NOMO-1 (cell line): Measurements from ENCODE around the gene TLR9.
A peak's percentile ranks its signal among the peaks of the same experiment; 100 is the strongest.

Experiments used
- DNase-seq, 2 experiments: peaks; one replicate each; lab custom pipeline; 2025; ENCODE audit not compliant: unreplicated experiment in 2 of 2; lab: John Stamatoyannopoulos, UW

The TLR9 gene

DNA sequence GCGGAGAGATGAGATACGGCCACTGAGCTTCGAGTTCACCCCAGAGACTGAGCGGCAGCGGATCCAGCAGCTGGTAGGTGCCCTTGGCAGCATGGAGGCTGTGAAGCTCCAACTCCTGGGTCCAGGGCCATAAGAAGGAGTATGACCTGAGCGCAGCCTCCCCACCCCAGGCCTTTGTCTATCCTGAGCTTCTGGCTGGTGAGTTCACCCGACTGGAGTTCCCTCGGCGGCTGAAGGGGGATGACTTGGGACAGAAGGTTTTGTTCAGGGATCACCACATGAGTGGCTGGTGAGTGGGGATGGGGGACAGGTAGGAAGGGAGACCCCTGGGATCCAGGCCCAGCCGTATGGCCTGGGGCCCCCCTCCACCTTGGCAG, 22.7 kb upstream of the TLR9 start:
- no peak for DNase-seq

DNA sequence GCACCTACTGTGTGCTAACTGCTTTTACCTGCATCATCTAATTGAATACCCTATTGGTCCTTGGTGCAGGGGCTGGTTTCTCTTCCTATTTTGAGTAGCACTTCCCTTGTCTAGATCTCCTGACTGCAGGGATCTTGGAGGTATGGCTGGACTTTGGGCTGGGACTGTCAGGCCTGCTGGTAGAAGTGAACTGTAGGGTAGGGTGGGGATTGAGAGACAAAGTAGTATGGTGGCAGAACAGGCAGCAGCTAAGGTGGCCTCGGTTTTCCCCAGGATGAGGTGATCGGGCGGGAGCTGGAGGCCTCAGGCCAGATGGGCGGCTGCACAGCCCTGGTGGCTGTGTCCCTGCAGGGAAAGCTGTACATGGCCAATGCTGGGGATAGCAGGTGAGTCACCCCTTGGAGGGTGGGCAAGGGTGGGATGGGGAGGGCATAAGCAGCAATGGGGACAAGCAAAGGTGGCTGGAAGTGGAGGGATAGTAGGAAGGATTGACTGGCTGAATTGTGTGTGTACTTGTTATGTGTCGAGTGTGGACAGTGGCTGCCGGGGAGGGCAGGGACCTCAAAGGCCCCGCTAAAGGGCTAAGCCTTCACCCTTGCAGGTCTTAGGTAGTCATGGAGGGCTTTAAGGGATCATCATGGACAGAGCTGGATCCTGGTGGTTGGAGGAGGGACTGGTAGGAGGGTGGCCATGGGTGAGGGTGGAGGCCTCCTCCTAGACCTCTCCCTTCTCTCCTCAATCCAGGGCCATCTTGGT, 22.1 kb upstream of the TLR9 start:
- DNase-seq: peak in 1 of 2 experiments; percentile 35

DNA sequence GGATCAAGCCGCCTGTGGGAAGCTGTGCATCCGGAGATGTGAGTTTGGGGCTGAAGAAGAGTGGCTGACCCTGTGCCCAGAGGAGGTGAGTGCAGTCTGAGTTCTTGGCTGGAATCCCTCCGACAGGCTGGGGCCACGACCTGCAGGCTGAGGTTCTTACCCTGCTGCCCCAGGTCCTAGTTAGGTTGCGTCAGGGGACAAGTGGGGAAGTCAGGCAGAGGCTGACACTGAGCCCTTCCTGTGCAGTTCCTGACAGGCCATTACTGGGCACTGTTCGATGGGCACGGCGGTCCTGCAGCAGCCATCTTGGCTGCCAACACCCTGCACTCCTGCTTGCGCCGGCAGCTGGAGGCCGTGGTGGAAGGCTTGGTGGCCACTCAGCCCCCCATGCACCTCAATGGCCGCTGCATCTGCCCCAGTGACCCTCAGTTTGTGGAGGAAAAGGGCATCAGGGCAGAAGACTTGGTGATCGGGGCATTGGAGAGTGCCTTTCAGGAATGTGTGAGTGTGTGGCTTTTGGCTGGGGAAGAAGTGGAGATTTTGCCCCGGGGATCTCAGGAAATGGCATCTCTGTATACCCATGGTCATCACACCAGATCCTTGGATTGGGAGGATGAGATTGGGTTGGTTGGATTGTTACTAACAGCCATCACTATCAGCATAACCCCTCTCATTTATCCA, 21.4 kb upstream of the TLR9 start:
- peak; percentile 30 to 62 for DNase-seq

DNA sequence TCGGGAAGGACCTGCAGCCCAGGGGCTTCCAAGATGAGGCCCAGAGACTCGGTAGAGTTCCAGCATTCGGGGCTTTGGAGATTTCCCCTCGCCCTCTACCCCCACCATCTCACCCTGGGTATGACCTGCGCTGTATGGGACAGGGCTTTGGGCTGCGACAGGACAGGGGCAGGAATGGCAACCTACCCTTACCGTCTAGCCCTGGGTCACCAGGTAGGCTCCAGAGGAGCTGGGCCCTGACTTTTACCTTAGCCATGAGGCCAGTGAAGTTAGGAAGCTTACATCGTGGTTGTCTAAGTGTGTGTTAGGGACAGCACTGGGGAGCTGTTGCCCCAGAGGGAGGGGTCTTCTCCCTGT, 20.8 kb upstream of the TLR9 start:
- DNase-seq: no peak

DNA sequence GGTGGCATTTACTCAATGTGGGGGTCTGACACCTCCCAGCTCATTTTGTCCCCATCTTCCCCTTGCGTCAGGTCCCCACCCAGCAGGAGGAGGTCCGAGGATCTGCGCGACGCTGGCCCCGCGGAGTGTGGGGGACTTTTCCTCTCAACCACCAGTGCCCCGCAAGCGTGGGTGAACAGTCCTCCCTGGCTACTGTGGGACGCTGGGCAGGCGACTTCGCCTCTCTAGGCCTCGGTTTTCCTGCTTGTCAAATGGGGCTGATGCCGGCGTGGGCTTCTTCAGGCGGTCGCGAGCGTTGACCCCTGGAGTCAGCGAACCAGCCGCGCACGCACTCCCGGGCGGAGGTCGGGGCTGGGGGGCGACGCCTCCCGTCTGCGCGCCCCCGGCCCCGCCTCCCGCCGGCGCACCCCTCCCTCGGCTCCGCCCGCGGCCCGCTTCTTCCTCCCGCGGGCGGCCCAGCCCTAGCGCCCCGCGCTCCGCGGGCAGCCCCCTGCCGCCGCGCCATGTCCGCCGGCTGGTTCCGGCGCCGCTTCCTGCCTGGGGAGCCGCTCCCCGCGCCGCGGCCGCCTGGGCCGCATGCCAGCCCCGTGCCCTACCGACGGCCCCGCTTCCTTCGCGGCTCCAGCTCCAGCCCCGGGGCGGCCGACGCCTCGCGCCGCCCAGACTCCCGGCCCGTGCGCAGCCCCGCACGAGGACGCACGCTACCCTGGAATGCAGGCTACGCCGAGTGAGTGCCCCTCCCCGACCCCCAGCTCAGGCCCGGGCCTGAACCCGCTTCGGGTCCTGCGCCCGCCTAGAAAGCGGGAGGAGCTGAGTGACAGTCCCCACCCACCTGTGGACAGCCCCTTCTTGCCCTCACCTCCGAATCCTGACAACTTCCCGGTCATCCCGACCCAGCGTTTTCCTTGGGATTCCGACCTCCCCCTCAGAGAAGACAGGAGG, 20.1 kb upstream of the TLR9 start, which contains the start of gene PPM1M:
Gene PPM1M (plus strand): TSS at position 438 of the 942 bp plus-strand sequence. CDS start 66 bp downstream, at position 504.
- DNase-seq: peak in 1 of 2 experiments; percentile 20

DNA sequence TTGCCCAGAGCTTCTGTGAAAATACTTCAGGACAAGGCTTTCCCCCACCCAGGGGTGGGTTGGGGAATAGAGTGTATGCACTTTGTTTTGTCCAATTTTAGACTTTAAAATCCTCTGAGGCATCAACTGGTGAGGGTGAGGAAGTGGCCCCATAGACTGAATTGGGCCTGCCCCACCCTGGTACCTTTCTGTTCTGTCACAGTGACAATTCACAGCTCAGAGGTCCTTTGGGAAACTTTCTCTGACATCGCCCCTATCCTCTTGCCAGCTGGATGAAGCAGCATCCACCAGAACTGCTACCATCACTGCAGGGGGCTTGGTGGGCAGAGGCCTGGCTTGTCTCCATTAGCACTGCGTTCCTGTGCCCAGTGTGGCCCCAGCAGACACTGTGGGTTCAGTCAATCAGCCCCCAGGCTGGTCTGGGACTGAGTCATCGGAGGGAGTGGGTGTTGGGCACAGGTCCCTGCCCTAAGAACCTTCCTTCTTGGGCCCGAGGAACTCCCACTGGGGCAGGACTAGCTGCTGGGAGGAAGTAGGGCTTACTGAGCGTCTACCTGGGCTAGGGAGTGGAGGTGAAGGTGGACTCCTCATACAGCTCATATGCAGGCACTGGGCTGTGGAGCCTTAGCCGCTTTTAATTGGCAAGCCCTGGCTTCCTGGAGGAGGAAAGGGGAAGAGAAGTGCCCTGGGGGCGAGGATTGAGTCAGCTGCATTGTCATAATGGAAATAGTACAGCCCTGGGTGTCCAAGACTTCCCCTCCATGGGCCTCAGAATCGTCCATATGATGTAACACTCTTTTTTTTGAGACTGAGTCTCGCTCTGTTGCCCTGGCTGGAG, 18.6 kb upstream of the TLR9 start:
- peak; percentile 75 to 84 for DNase-seq

DNA sequence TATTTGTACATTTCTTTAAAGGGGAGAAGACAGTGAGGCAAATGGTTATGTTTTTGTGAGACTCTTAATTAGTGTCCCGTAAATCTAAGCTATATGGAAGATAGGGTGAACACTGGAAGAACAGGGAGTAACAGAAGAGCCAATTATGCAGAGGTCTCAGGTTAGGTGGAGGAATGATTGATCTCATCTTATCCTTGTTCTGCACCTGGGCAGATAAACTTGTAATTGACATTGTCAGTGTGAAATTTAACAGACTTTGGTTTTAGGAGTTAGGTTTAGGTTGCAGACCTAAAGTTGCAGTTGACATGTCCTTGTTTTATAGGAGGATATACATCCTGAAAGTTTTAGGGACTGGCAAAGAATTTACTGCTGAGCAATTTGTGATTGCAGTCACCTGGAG, 16.6 kb upstream of the TLR9 start:
- no peak for DNase-seq

DNA sequence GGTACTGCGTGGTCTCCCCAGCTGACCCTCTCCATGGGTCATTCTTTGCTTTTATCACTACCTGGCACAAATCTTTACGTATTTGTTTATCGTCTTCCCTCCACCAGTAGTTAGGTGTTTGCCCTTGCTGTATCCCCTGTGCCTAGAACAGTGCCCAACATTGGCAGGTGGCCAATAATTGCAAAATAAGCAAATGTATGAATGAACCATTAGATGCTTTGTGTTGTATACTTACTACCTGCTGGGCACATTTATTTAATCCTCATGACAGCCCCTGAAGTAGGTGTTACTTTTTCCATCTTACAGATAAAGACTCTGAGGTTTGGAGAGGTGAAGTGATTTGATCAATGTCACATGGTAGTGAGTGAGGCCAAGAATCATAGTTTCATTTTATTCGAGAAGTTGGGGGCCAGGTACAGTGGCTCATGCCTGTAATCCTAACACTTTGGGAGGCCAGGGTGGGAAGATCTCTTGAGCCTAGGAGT, 15.5 kb upstream of the TLR9 start:
- no peak for DNase-seq

DNA sequence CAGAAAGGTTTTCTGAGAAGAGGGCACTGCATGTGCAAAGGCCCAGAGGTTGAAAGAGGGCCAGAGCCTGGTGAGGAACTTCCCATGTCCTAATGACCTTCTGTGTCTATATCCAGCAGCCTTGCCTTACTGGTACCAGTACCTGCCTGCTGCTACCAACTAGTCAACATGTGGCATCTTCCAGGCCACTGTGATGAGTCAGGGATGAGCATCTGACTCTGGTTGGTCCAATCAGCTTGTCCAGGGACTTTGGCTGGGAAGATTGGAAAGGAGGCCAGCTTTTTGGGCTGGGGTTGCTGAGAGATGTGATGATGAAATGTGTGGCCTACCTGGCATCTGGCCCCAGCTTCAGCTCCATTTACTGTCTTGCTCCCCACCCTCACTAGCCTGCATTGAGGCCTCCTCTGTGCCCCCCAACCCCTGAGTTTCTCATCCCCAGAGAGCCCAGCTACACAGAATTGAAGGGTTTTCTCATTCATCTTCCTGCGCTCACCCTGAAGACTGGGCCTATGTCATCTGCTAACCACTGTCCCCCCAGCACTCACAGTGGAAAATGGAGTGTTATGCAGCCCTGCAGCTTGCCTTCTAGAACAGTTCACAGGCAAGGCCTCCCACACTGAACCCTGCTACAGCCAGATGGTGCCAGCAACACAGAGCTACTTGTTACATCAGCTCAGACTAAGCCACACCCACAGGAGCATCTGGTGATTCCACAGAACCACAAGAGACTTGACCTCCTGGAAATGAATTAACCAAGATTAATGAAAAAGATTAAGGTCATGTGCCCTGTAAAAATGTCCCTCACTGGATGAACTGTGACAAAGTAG, 14.8 kb upstream of the TLR9 start:
- DNase-seq: peak in 1 of 2 experiments; percentile 16

DNA sequence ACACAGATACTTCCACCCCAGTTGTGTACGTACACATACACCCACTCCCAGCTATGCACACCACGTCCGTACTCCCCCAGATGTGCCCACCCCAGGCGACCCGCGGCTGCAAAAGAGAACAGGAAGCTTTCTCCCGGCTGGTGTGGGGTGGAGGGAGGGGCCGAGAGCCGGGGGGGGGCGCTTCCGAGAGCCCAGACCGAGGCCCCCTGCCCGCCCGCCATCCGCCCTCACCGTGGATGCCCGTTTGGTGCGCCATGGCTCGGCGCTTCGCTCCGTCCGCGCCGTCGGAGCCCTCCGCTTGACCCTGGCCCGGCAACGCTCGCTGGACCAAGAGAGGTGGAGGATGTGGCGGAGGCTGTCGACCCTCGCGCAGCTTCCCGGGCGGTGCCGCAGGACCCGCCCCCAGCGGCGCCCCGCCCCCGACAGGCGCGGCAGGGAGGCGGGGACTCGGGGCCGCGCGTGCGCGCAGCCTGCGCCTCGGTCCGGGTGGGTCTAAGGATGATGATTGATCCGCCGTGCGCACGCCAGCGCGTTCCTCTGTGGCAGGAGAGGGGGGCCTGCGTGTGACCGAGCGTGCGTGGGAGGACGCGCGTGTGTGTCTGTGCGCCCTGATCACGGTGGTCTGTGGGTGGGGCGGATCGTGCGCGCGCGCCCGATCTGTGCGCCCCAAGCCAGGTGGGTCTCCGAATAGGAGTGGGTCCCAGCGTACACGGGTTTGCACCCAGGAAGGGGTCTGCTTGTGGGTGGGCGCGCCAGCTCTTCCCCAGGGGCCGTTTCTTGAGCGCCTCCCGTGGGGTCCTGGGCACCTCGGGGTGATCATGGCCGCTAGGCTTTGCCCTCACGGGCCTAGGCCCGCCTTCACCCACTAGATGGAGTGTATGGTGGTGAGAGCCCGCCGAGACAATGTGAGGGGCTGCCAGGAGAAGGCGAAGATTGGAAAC, 13.6 kb upstream of the TLR9 start, which contains the start of gene TWF2:
Gene TWF2 (minus strand): TSS at position 398 of the 941 bp plus-strand sequence. CDS start 142 bp downstream, at position 256.
- peak; percentile 59 to 72 for DNase-seq

DNA sequence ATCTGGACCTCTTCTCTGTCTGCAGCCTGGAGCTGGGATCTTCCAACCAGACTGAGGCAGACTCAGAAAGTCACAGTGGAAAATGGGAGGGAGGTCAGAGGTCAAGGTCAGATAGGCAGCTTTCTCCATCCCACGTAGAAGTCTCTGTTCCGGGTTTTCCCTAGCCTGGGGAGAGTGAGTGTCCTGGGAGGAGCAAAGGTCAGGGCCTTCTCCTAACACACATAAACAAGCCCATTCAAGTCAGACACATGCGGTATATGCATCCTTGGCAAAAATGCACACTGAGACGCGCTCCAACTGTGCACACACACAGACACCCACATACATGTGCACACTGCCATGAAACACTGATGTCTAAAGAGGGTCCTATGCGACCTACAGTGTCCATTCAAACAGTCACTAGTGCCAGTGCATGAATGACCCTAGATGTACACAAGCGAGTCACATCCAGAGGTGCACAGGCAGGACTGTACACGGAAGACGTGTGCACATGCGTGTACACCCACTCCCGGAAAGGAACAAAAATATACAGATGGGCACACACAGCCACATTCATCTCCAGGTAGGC, 12.8 kb upstream of the TLR9 start:
- DNase-seq: no peak

DNA sequence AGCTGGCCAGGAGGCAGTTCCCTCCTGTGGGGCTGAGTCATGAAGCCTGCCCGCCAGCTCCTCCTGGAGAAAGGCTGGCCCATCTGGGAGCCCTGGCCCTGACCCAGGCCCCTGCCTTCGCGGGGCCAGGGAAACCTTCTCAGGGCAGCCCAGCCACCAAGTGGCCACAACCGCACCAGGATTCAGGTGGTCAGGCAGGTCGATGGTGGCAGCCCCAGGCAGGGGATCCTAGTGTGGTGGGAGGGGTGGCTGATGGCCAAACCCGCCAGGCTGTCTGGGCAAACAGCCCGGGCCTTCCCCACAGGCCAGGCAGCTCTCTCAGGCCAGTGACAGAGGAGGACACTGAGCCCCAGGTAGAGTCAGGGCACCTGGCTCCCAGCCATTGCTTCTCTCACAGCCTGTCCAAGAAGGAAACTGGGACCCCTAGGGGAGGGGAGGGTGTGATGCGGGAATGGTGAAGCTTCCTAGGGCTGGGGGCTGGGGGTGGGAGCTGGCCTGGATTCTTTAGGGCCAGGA, 12.3 kb upstream of the TLR9 start:
- peak in 1 of 2 experiments; percentile 42 for DNase-seq

DNA sequence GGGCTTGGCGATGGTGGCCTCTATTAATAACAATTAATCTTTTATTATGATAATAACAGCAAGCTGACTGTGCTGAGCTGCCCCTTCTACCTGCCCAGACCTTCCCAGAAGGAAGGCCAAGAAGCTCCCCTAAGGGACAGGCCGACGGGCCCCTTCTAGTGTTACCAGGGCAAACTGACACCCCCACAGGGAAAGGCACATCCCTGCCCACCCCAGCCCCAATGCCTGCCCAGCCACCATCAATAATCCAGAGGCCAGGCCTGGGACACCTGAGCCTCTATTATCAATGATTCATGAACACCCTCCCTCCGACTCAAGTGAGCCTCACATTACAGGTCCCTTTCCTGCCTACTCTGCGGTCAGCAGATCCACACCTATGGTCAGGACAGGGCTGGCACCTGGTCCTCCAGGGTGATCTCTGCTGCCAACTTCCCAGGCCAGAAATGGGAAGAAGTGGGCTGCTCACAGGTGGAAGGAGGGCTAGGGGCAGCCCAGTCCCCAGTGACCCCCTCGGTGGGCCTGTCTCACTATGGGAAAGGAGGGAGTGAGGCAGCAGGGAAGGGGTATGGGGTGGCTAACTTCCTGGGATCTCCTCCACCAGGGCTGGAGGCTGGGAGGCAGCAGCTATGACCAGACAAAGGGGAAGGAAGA, 11.7 kb upstream of the TLR9 start:
- DNase-seq: no peak

DNA sequence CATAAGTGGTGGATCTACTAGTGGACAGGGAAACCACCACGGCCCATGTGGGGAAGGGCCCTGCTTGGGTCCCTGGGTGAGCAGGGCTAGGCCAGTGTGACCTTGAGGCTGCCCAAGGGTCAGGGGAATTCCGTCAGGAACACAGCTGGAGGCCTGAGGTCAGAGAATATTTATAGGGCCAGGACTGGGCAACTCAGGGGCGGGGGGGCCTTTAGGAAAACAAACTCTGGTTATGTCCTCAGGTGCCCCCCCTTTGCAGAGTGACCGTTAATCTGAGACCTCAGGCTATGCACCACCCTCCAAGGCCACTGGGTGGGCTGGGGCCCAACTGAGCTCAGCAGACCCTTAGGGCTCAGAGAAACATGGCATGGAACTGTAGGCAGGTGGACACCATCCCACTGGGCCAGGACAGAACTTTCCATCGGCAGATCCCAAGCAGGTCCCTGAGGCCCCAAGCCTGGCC, 11.0 kb upstream of the TLR9 start:
- DNase-seq: no peak

DNA sequence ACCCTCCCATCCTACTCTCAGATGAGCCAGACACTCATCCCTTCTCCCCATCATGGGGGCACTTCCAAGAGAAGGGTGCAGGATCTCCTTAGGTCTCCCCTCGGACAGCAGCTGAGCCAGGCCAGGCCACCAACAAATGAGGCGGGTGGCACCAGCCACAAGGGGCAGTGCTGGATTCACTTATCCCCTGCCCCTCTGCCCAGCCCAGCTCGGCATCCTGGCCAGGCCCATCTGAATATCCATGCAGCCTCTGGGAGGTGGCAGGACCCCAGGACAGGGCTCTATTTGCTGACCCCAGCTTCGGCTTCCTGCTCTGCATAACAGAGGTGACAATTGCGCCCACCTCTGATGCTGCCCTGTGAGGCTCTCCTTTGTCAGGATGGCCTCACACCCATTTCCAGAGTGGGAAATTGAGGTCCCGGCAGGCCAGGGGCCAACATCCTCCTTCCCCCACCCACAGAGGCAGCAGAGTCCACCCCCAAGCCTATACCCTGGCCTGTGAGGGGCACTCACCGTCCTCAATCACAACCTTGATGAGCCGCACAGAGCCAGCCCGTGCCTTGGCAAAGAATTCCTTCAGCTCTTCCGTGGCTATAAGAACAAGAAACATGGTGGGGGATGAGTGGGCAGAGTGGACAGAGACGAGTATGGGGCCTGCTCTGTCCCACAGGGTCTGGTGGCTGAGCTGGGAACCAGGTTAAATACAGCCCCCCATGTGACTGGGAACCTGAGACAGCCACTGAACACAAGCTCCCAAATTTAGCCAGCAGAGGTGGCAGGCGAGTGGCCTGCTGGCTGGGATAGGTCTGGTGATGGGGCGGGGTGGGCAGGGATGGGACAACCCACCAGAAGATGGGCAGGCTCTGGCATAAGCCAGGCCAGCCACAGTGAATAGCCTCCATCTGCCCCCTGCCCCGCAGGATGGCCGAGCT, 9.3 kb upstream of the TLR9 start:
- no peak for DNase-seq

DNA sequence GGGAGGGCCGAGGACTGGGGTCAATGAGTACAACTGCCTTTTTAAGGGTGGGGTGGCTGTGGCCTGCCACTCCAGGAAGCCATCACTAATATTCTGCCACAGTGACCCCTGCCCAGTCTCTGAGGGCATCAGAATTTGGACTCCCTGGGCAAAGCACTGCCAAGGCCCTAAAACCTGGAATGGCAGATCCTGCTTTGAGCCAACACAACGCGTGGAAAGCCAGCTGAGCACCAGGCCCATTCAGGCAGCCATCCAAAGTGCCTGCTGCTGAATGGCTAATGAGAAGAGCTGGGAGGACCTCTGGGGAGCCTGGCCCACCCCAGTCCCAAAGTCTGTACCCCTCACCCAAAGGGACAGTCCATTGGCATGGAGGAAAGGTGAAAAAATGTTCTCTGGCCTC, 8.5 kb upstream of the TLR9 start:
- DNase-seq: no peak
